GM19468 (cell line): ENCODE data around the gene NFKBIE.

ENCODE experiments used
- ATAC-seq: cut with Tn5 transposase; IDR thresholded peaks from one replicate; pipeline ENCODE4 v1.9.1; 2021; ENCODE audit warnings: mild to moderate bottlenecking, moderate library complexity, moderate number of reproducible peaks; ENCODE audit not compliant: unreplicated experiment; ENCODE audit errors: extremely low read depth

The NFKBIE gene

GRCh38 chr6:44298055-44298803, 32.9 kb upstream of the NFKBIE start:
- no peak for ATAC-seq

- ATAC-seq, result no peak
These were observed 32.0 kb upstream of the NFKBIE start for GRCh38 chr6:44297063-44298038.

GRCh38 chr6:44294832-44295791, 29.8 kb upstream of the NFKBIE start:
- ATAC-seq, result no peak

- ATAC-seq, result no peak
These were observed 27.5 kb upstream of the NFKBIE start for GRCh38 chr6:44292661-44293365.

GRCh38 chr6:44291841-44292240, 26.5 kb upstream of the NFKBIE start:
- ATAC-seq, result no peak

GRCh38 chr6:44289726-44290260, 24.4 kb upstream of the NFKBIE start:
- no peak for ATAC-seq

GRCh38 chr6:44286747-44287146, 21.4 kb upstream of the NFKBIE start:
- ATAC-seq, result no peak

GRCh38 chr6:44286285-44286565, 20.9 kb upstream of the NFKBIE start:
- ATAC-seq, result no peak

- ATAC-seq, result no peak
These were observed 20.4 kb upstream of the NFKBIE start for GRCh38 chr6:44285552-44286284.

- no peak for ATAC-seq
These were observed 19.5 kb upstream of the NFKBIE start for GRCh38 chr6:44284867-44285266.

GRCh38 chr6:44284121-44284520, 18.8 kb upstream of the NFKBIE start:
- no peak for ATAC-seq

- no peak for ATAC-seq
These were observed 13.7 kb upstream of the NFKBIE start for GRCh38 chr6:44278774-44279697.

GRCh38 chr6:44278315-44278714, 13.0 kb upstream of the NFKBIE start:
- no peak for ATAC-seq

- no peak for ATAC-seq
These were observed 12.4 kb upstream of the NFKBIE start for GRCh38 chr6:44277763-44278162.

- ATAC-seq, result no peak
These were observed 11.6 kb upstream of the NFKBIE start for GRCh38 chr6:44276667-44277640.

GRCh38 chr6:44275749-44276648, 10.6 kb upstream of the NFKBIE start:
- ATAC-seq, result no peak
